Measurements from ENCODE around the gene DCAF4.
"Not testable (repeated sequence)": the region's sequence is repeated elsewhere in the genome, so short reads cannot be mapped to it uniquely, and the experiment has no call there.

Gene DCAF4

DNA sequence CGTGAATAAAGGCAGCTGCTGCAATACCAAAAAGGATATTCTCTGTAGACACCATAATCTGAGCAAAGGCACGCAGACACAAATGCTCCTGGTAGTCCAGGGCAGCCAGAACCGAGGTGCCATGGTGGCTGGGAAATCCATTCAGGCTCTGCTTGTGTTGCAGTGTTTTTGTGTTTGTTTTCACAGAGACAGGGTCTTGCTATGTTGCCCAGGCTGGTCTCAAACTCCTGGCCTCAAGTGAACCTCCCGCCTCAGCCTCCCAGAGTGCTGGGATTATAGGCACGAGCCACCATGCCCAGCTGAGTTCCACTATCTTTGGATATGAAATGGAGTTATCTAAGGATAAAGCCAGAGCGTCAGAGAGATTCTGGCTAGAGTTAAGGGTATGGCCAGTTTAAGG lies 39.8 kb downstream of the DCAF4 start:
- no peak for DNase-seq (ENCODE audit: low read depth in 2 of 3, low spot score in 2 of 3)

DNA sequence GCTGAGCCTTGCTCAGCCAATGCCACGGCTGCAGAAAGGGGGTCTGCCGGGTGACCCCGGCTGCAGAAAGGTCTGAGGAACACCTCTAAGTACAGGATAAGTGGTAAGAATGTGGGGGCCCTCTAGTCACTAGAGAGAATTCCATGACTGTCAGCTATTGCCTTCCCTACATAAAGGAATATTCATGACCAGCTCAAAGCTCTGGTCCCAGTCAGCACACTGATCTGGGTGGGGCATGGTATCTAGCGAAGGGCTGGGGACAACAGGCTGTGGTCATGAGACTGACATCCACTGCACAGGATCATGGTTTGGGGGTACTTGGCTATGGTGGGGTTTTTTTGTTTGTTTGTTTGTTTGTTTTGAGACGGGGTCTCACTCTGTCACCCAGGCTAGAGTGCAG lies 42.1 kb downstream of the DCAF4 start:
- DNase-seq (ENCODE audit: low read depth in 2 of 3, low spot score in 2 of 3): no peak

DNA sequence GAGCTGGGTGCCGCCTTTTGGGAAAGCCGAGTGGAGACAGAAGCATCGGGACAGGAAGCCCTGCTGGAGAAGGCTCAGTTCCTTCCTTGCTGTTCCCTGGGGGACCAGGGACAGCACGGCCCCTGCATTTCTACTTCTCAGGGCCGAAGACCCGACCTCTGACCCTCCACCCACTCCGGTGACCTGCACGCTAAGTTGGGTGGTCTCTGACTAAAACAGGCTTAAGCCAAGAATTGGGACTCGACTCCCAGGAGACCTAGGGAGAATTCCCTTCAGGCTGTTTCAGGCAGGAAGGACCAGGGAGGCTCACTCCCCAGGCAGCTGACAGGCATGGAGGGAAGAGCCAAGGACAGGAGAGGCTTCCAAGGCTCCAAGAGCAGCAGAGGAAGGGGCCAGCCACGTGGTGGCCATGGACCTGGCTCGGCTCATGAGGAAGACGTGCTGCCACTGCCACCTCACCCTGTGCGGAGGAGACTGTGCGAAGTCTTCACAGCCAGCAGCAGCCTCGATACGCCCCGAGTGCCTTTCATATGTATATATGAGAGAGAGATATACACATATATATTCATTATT lies 43.9 kb downstream of the DCAF4 start:
- DNase-seq (ENCODE audit: low read depth in 2 of 3, low spot score in 2 of 3): no peak

DNA sequence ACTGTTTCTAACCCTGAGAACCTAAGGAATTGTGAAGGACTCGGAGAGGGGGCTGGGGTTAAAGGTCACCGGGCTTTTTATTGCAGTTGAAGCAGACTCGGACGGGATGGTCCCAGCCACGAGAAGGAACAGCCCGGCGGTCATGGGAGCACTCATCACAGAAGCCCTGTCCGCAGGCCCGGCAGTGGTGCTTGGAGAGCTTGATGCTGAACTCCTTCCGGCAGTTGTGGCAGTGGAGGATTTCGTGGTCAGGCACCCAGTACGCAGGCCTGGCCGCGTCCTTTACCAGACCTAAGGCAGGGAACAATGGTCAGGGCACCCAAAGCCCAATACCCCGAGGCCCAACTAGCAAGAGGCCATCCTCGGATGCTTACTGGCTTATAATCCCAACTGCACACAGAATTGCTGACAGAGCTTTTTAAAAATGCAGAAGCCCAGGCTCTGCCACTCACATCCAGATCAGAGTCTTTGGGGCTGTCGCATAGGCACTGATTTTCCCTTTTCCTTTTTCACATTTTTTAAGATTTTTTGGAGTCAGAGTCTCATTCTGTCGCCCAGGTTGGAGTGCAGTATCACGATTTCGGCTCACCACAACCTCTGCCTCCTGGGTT lies 44.7 kb downstream of the DCAF4 start:
- no peak for DNase-seq (ENCODE audit: low read depth in 2 of 3, low spot score in 2 of 3)

DNA sequence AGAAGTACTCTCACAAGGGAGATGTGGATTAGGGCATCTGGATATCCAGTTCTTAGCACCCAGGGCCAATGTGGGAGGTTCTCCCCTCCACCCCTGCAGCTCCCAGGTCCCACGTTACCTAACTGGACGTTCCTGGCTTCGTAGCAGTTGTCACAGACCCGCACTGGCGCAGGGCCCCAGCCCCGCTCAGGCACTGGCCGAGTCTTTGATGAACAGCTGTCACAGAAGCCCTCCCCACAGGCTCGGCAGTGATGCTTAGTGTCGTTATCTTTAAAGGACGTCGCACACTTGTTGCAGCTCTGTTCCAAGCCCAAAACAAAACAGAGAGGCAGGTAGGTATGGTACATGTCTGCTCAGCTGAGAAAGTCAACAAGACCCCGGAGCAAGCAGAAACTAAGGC lies 48.4 kb downstream of the DCAF4 start:
- DNase-seq (ENCODE audit: low read depth in 2 of 3, low spot score in 2 of 3): no peak

DNA sequence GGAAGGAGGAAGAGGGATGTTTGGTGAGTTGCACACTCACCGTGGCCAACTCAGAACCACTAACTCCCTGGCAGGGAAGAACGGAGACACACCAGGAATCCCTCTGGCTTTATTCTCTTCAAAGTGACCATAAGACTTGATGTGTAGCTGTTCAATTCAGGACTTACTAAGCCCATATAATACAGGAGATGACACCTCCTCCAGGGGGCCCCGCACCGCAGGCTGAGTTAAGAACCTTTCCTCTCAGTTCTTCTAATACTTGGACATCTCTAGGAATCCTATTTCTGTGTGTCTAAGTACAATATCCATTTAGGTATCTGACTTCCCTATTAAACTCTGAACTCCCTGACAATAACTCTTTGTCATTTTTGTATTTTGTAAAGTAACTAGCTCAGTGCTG lies 49.5 kb downstream of the DCAF4 start:
- DNase-seq (ENCODE audit: low read depth in 2 of 3, low spot score in 2 of 3): no peak

DNA sequence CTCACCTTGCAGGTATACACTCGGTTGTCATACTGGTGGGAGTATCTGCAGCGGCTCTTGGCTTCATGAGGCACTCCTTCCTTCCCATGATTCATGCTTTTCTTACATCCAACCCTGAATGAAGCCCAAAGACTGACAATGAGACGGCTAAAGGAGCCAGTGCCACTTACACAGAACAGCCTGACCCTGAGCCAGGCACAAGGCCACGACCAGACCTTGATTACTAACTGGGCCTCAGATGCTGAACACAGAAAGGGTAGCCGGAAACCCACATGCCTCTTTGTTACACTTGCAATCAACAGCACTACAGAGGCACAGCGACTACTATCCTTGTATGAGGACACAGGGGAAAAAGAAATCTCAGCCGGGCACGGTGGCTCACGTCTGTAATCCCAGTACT lies 52.6 kb downstream of the DCAF4 start:
- no peak for DNase-seq (ENCODE audit: low read depth in 2 of 3, low spot score in 2 of 3)

DNA sequence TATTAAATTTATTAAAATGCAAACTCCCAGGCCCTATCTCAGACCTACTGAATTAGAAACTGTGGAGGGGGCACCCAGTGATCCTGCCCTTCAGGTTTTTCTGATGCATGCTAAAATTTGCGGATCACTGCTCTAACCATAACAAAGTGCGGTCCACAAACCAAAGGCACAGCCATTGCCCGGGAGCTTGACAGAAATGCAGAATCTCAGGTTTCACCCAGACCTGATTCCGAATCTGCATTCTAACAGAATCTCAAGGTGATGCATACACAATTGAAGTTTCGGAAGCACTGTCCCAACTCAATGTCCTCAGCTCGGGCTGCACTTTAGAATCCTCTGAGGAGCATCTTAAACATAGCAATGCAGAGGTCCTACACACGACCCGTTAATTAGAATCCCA lies 54.6 kb downstream of the DCAF4 start:
- DNase-seq (ENCODE audit: low read depth in 2 of 3, low spot score in 2 of 3): no peak

DNA sequence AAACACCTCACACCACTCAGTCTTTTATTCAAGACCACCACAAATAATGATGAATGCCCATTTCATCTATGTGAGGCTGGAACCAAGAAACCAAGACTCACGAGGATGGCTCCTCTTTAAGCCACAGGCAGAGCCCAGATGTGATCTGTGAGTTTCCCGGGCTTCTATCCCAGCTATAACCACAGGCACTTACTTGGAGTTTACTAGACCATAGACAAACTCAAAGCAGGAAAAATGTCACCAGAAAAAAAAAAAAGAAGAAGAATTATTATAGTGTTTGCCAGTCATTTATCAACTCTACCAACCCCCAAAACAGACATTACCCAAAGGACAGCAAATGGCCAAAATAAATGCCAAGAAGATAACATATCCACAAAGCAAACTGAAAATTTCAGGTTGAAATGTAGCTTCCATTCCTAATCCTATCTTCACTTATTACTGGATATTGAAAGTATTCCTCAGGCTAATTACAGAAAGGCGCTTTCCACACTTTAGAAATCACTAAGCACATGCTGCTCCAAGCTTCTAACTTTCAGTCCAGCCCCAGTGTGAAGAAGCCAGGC lies 56.0 kb downstream of the DCAF4 start:
- DNase-seq (ENCODE audit: low read depth in 2 of 3, low spot score in 2 of 3): no peak

DNA sequence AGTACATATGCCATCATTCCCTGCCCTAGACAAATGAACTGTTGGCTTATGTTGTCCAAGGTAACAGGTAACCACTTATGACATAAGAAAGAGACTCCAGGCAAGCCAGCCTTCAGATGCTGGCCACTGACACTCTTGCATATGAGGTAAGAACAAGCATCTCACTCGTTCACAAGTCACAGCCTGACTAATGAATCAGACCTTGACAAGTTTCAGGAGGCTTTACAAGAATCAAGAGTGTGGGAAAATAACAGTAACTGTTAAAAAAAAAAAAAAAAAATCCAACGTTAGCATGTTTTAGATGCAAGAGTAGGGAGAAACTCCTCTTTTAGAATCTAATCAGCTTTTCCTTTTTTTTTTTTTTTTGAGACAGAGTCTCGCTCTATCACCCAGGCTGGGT lies 60.0 kb downstream of the DCAF4 start:
- no peak for DNase-seq (ENCODE audit: low read depth in 2 of 3, low spot score in 2 of 3)

DNA sequence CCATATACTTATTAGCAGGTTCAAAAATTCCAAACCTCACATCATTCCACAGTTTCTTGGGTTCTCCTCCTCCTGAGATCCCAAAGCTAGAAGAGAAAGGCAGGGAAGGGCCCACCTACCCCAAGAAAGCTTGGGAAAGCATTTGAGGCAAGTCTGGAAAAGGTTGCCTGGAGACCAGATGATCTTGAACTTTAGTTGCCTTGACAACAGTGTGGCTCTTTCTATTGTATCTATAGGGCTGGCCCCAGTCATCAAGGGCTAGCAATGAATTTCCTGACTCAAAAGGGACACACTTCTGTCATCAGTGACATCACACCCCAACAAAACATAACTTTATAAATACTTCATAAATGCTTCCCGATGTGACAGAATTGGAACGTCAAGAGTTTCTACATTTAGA lies 60.6 kb downstream of the DCAF4 start:
- DNase-seq (ENCODE audit: low read depth in 2 of 3, low spot score in 2 of 3): no peak

DNA sequence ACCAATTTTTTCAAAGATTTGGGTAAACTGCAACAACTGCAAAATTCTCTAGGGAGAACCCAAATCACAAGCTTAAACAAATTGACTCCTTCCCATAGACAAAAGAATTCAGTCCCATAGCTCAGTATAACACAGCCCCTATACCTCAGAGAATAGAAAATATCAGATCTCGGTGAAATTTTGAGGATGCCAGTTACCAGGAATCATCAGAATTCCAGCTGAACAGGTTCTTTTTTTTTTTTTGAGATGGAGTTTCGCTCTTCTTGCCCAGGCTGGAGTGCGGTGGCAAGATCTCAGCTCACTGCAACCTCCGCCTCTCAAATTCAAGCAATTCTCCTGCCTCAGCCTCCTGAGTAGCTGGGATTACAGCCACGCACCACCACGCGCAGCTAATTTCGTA lies 63.9 kb downstream of the DCAF4 start:
- no peak for DNase-seq (ENCODE audit: low read depth in 2 of 3, low spot score in 2 of 3)

DNA sequence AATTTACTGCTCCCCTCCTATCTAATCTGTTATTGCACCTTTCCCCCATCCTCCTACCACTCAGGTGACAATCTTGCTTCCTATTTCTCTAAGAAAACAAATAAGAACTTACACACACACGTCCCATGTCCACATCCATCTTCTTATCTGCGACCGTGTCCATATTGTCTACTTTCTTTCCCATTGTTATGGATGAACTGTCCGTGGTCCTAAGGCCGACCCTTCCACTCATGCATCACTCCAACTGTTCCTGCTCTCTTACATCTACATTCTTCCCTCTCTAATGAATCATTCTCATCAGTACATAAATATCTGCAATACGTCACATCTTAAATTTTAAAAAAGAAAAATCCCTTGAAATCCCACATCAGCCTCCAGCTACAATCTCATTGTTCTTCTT lies 70.7 kb downstream of the DCAF4 start:
- no peak for DNase-seq (ENCODE audit: low read depth in 2 of 3, low spot score in 2 of 3)

DNA sequence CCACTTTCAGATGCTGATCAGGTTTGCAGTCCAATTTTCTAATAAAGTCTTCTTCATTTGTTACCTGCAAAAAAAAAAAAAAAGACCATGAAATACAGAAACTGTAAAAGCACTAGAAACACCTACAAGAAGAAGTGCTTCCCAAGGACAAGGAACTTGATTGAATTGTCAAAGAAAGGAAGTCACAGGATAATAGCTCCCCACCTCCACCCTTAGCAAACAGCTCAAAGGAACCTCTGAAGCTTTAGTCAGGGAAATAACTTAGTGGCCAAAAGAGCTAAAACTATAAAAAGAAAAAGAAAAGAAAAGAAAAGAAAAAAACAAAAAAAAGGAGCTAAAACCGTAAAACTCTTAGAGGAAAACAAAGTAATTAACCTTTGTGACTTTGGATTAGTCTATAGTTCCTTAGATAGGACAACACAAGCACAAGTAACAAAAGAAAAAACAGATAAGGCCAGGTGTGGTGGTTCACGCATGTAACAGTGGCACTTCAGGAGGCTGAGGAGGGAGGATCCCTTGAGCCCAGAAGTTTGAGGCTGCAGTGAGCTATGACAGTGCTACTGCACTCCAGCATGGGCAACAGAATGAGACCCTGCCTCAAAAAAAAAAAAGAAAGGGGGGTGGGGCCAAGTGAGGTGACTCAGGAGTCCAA lies 72.1 kb downstream of the DCAF4 start:
- DNase-seq (ENCODE audit: low read depth in 2 of 3, low spot score in 2 of 3): no peak

DNA sequence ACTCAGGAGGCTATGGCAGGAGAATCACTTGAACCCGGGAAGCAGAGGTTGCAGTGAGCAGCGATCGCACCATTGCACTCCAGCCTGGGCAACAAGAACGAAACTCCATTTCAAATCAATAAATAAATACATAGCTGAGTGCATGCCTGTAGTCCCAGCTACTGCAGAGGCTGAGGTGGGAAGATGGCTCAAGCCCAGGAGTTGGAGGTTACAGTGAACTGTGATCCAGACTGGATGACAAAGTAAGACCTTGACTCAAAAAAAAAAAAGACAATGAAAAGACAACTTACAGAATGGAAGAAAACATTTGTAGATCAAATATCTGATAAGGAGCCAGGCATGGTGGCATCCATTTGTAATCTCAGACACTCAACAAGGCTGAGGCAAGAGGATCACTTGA lies 73.1 kb downstream of the DCAF4 start:
- DNase-seq (ENCODE audit: low read depth in 2 of 3, low spot score in 2 of 3): no peak

DNA sequence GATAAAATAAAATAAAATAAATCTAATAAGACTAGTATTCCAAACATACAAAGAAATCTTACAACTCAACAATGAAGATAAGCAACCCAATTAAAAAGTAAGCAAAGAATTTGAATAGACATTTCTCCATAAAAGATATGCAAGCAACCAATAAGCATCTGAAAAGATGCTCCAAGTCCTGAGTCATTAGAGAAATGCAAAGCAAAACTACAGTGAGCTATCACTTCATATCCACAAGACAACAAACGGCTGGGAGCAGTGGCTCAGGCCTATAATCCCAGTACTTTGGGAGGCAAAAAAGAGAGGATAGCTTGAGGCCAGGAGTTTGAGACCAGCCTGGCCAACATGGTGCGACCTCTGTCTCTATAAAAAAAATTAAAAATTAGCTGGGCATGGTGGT lies 73.8 kb downstream of the DCAF4 start:
- DNase-seq (ENCODE audit: low read depth in 2 of 3, low spot score in 2 of 3): no peak

DNA sequence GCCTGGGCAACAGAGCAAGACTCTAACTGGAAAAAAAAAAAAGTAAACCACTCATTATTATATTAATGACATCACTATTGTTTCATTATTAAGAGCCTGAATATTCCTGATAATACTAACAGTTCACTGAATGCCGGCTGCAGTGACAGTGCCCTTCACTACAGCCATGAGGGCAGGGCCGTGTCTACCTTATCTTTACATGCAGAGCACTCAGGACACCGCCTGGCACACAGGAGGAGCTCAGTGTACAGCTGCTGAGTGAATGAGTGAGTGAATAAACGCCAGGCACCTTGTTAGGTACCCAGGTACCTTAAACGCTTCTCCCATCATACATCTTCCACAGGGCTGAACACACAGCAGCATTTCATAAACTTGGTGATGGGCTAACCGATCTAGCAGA lies 77.4 kb downstream of the DCAF4 start:
- DNase-seq (ENCODE audit: low read depth in 2 of 3, low spot score in 2 of 3): no peak

DNA sequence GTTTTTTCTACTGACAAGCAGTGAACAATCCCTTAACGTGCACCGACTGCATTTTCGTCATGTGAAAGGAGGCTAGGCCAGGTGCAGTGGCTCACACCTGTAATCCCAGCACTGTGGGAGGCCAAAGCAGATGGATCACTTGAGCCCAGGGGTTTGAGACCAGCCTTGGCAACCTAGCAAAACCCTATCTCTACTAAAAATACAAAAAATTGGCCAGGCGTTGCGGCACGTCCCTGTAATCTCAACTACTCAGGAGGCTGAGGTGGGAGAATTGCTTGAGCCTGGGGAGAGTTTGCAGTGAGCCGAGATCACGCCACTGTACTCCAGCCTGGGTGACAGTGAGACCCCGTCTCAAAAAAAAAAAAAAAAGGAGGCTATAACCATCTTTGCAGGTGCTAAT lies 78.4 kb downstream of the DCAF4 start:
- not testable (repeated sequence) for DNase-seq (ENCODE audit: low read depth in 2 of 3, low spot score in 2 of 3)

DNA sequence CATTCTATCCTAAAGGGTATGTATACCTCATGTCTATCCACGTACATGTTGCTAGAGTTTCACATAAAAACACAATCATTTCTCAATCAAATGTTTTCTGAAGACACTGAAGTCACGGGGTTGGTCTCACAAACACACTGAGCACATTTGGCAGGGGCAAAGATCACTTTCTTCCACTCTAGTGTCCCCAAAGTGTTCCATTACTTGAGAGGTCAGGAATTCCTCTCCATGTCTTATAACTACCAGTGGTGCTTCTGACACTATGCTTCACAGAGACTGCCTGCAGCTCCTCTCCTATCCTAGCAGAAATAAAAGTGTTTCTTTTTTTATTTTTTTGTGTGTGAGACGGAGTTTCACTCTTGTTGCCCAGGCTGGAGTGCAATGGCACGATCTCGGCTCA lies 81.6 kb downstream of the DCAF4 start:
- DNase-seq (ENCODE audit: low read depth in 2 of 3, low spot score in 2 of 3): no peak

DNA sequence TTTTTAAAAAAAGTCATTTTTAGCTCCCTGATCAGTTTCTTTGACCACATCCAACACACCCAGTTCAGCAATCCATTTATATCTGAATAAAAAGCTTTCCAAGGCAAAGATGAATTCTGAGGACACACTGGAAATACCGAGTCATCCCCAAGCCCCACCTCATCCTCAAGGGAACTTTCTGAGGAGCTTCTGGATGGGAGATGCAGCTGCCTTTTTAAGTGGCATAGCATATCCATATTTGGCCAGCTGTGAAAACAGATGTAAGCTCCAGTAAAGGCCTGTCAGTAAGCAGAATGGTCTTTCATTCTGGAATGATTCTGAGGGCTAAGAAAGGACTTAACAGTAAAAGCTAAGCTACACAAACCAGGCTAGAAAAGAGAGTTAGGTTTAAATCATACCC lies 82.2 kb downstream of the DCAF4 start:
- no peak for DNase-seq (ENCODE audit: low read depth in 2 of 3, low spot score in 2 of 3)

Data from activated CD8-positive, alpha-beta memory T cell treated with anti-CD3 and anti-CD28 coated beads for 48 hours (primary cell).